HCT116 (cell line): ENCODE results near the gene STC2. TPM values are rescaled to one million over a fixed set of nuclear protein-coding genes. Genes with fewer than 3 reads are reported as not detected.

Experiments used
- ATAC-seq: fragments of 200-7000 bp; cut with Tn5 transposase; 2 replicates; pipeline ENCODE4 v1.9.1; 2020; ENCODE audit warnings: mild to moderate bottlenecking, moderate library complexity
- BruUV-seq: library from RNA; stranded (reverse); fragments of 400-500 nt; replicated peaks from 2 replicates; lab custom pipeline; 2021; lab: Mats Ljungman, UMichigan
- CTCF ChIA-PET: fragments of 300-600 bp; sonication (Branson Sonifier 250); formaldehyde crosslinking; loops from one replicate; lab custom pipeline; 2021; ENCODE audit warnings: antibody characterized with exemption; lab: Charles Lee
- POLR2A ChIA-PET: fragments of 300-600, 350-600 bp; sonication (Branson Sonifier 250); formaldehyde crosslinking; loops from one replicate; lab custom pipeline; 2021; ENCODE audit warnings: antibody characterized with exemption; lab: Charles Lee
- RAD21 ChIA-PET, 2 experiments: fragments of 300-600 bp; sonication (Branson Sonifier 250); formaldehyde crosslinking; loops; one replicate each; lab custom pipeline; 2023; ENCODE audit warnings: low total read pairs in 2 of 2; ENCODE audit not compliant: uncharacterized antibody in 2 of 2, unreplicated experiment in 2 of 2, low non-redundant PET in 1 of 2; lab: Charles Lee
- DNase-seq: peaks from one replicate; pipeline ENCODE4 v3.0.0-alpha.2; 2010; ENCODE audit warnings: low read depth, low spot score
- H2AFZ ChIP-seq: fragments of 200-600 bp; shearing (Covaris generic), sonication (generic); 2 replicates; pipeline ENCODE4 v1.6.1; 2017; ENCODE audit warnings: low read depth, mixed run types, mixed read lengths, antibody characterized with exemption, low read length; ENCODE audit not compliant: poor library complexity, severe bottlenecking
- H3K27ac ChIP-seq: 2 replicates; pipeline ENCODE4 v1.5.1; 2012; ENCODE audit warnings: low read depth, low read length
- H3K27me3 ChIP-seq: fragments of 200-600 bp; sonication (generic); 2 replicates; pipeline ENCODE4 v1.6.1; 2016; ENCODE audit warnings: mixed run types, low read length, mixed read lengths; ENCODE audit not compliant: insufficient read depth
- H3K36me3 ChIP-seq, 2 experiments: fragments of 200-500 bp in 1 of 2; fragments of 200-600 bp in 1 of 2; sonication (Bioruptor generic) in 1 of 2; sonication (generic) in 1 of 2; 2 replicates each; pipeline versions ENCODE4 v1.5.1 to v1.6.1; 2014 to 2016; ENCODE audit warnings: low read length in 2 of 2, inconsistent platforms in 1 of 2, mixed read lengths in 1 of 2, mixed run types in 1 of 2; ENCODE audit not compliant: insufficient read depth in 2 of 2, control insufficient read depth in 1 of 2
- H3K4me1 ChIP-seq, 2 experiments: fragments of 200-600 bp in 1 of 2; sonication (generic) in 1 of 2; 2 replicates each; pipeline versions ENCODE4 v1.5.1 to v1.6.1; 2012 to 2017; ENCODE audit warnings: low read length in 2 of 2, inconsistent platforms in 1 of 2, mild to moderate bottlenecking in 1 of 2, mixed read lengths in 1 of 2, mixed run types in 1 of 2, moderate library complexity in 1 of 2; ENCODE audit not compliant: insufficient read depth in 2 of 2, control insufficient read depth in 1 of 2
- H3K4me2 ChIP-seq: fragments of 200-600 bp; sonication (generic); 2 replicates; pipeline ENCODE4 v1.6.1; 2017; ENCODE audit warnings: mixed run types, low read length, mixed read lengths
- H3K4me3 ChIP-seq, 2 experiments: fragments of 200-600 bp in 1 of 2; sonication (generic) in 1 of 2; replicated peaks in 1 of 2; 2 replicates each; pipeline ENCODE4 v1.5.1; 2011 to 2016; ENCODE audit warnings: low read length in 2 of 2, control low read depth in 1 of 2, low read depth in 1 of 2, mild to moderate bottlenecking in 1 of 2, mixed read lengths in 1 of 2, mixed run types in 1 of 2
- H3K79me2 ChIP-seq: fragments of 200-600 bp; sonication (generic); 2 replicates; pipeline ENCODE4 v1.6.1; 2017; ENCODE audit warnings: mild to moderate bottlenecking, mixed run types, low read length, moderate library complexity, mixed read lengths; ENCODE audit not compliant: insufficient read depth
- H3K9ac ChIP-seq: fragments of 200-600 bp; sonication (generic); 2 replicates; pipeline ENCODE4 v1.6.1; 2016; ENCODE audit warnings: low read length, mixed read lengths
- H3K9me2 ChIP-seq: fragments of 200-600 bp; sonication (generic), shearing (Covaris generic); 2 replicates; pipeline ENCODE4 v1.6.1; 2017; ENCODE audit warnings: mixed run types, mild to moderate bottlenecking, moderate library complexity; ENCODE audit not compliant: insufficient read depth
- H3K9me3 ChIP-seq, 2 experiments: fragments of 200-500 bp in 1 of 2; fragments of 200-600 bp in 1 of 2; sonication (Bioruptor generic) in 1 of 2; sonication (generic) in 1 of 2; 2 replicates each; pipeline ENCODE4 v1.6.1; 2014 to 2017; ENCODE audit warnings: low read length in 2 of 2, mixed read lengths in 2 of 2, inconsistent platforms in 1 of 2, low read depth in 1 of 2, mild to moderate bottlenecking in 1 of 2, mixed run types in 1 of 2, moderate library complexity in 1 of 2; ENCODE audit not compliant: control insufficient read depth in 1 of 2, insufficient read depth in 1 of 2
- H4K20me1 ChIP-seq: fragments of 200-600 bp; sonication (generic), shearing (Covaris generic); 2 replicates; pipeline ENCODE4 v1.6.1; 2017; ENCODE audit warnings: mixed run types, mild to moderate bottlenecking, moderate library complexity; ENCODE audit not compliant: insufficient read depth
- EGR1 ChIP-seq: IDR thresholded peaks from 2 replicates; pipeline ENCODE4 v1.6.1; 2012; ENCODE audit warnings: low read depth
- ELF1 ChIP-seq: IDR thresholded peaks from 2 replicates; pipeline ENCODE4 v1.6.1; 2012; ENCODE audit warnings: low read depth, borderline replicate concordance
- EZH2 ChIP-seq: fragments of 200-600 bp; sonication (generic); IDR thresholded peaks from 2 replicates; pipeline ENCODE4 v1.6.1; 2017; ENCODE audit warnings: antibody characterized with exemption, mixed run types
- EZH2phosphoT487 ChIP-seq: fragments of 200-600 bp; IDR thresholded peaks from 2 replicates; pipeline ENCODE4 v1.6.1; 2018; ENCODE audit warnings: antibody characterized with exemption, borderline replicate concordance
- FOSL1 ChIP-seq: IDR thresholded peaks from 2 replicates; pipeline ENCODE4 v1.6.1; 2012; ENCODE audit warnings: low read depth
- JUND ChIP-seq: IDR thresholded peaks from 2 replicates; pipeline ENCODE4 v1.6.1; 2012
- POLR2A ChIP-seq: IDR thresholded peaks from 2 replicates; pipeline ENCODE4 v1.7.0; 2011; ENCODE audit warnings: borderline replicate concordance; ENCODE audit not compliant: insufficient read depth, insufficient read length; ENCODE audit errors: extremely low read depth
- POLR2AphosphoS5 ChIP-seq: IDR thresholded peaks from 2 replicates; pipeline ENCODE4 v1.6.1; 2011; ENCODE audit warnings: mild to moderate bottlenecking, low read depth, low read length, moderate library complexity
- RAD21 ChIP-seq: IDR thresholded peaks from 2 replicates; pipeline ENCODE4 v1.6.1; 2012; ENCODE audit warnings: low read depth, mild to moderate bottlenecking
- SIN3A ChIP-seq: IDR thresholded peaks from 2 replicates; pipeline ENCODE4 v1.6.1; 2012; ENCODE audit warnings: low read depth
- TCF7L2 ChIP-seq: IDR thresholded peaks from 2 replicates; pipeline ENCODE4 v1.7.0; 2011; ENCODE audit warnings: borderline replicate concordance, inconsistent platforms; ENCODE audit not compliant: insufficient read depth, insufficient read length; ENCODE audit errors: extremely low read depth
- YY1 ChIP-seq: IDR thresholded peaks from 2 replicates; pipeline ENCODE4 v1.6.1; 2011; ENCODE audit warnings: low read length, low read depth, moderate library complexity, mild to moderate bottlenecking; ENCODE audit not compliant: insufficient replicate concordance; ENCODE audit errors: extremely low read depth
- ZFX ChIP-seq: fragments of 450-650 bp; IDR thresholded peaks from 2 replicates; pipeline ENCODE4 v1.6.1; 2017
- ZNF274 ChIP-seq: fragments of 200-500 bp; sonication (Bioruptor generic); IDR thresholded peaks from 2 replicates; pipeline ENCODE4 v1.6.1; 2014; ENCODE audit warnings: mild to moderate bottlenecking, low read depth, low read length, inconsistent platforms
- intact Hi-C: fragments of 100-400 bp; cut with micrococcal nuclease; formaldehyde crosslinking; loops from 2 replicates; pipeline ENCODE4 v1.10.0; 2022
- total RNA-seq: library from RNA; stranded (reverse); gene quantifications from one replicate; pipeline ENCODE4 v1.2.1, GENCODE V29; 2021; ENCODE audit not compliant: unreplicated experiment
- TF ChIP-seq, protein P1 (sequence below): IDR thresholded peaks from 2 replicates; pipeline ENCODE4 v1.6.1; 2012
- TF ChIP-seq, protein P2 (sequence below): IDR thresholded peaks from 2 replicates; pipeline ENCODE4 v1.6.1; 2012; ENCODE audit warnings: low read depth
- TF ChIP-seq, protein P3 (sequence below): IDR thresholded peaks from 2 replicates; pipeline ENCODE4 v1.6.1; 2011; ENCODE audit warnings: mild to moderate bottlenecking, low read length, moderate library complexity; ENCODE audit not compliant: insufficient replicate concordance; ENCODE audit errors: extremely low read depth
- TF ChIP-seq, protein P4 (sequence below), 3 experiments: fragments of 200-600 bp in 1 of 3; sonication (generic) in 1 of 3; IDR thresholded peaks in 2 of 3; conservative IDR thresholded peaks in 1 of 3; 2 replicates each; pipeline ENCODE4 v1.5.1; 2012 to 2017; ENCODE audit warnings: low read depth in 2 of 3, low read length in 2 of 3, antibody characterized with exemption in 1 of 3, borderline replicate concordance in 1 of 3, control low read depth in 1 of 3, mild to moderate bottlenecking in 1 of 3, mixed read lengths in 1 of 3, mixed run types in 1 of 3, moderate library complexity in 1 of 3; ENCODE audit not compliant: insufficient read depth in 1 of 3

Gene STC2
- total RNA-seq, 1 experiment from 2014 or later: 97.3 TPM

DNA sequence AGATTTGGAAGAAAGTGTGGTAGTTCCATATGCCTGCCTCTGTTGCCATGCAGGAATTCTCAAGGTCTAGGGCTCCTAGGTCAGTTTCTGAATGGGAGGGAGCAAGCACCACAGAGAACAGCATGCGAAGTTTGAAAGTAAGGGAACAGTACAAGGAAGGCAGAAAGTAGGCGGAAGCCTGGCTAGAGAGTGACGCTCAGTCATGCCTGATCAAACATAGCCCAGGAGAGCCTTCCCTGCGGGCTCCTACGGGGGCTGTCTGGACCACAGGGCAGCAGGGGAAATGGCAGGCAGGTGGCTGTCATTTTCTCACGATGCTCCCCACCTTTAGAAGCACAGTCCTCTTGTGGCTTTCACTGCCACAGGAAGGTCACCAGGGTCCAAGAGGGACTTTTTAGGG is 12.8 kb upstream of the STC2 start (continued):
- TF ChIP-seq, protein P1, sequence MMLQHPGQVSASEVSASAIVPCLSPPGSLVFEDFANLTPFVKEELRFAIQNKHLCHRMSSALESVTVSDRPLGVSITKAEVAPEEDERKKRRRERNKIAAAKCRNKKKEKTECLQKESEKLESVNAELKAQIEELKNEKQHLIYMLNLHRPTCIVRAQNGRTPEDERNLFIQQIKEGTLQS: no peak
- TF ChIP-seq, protein P2, sequence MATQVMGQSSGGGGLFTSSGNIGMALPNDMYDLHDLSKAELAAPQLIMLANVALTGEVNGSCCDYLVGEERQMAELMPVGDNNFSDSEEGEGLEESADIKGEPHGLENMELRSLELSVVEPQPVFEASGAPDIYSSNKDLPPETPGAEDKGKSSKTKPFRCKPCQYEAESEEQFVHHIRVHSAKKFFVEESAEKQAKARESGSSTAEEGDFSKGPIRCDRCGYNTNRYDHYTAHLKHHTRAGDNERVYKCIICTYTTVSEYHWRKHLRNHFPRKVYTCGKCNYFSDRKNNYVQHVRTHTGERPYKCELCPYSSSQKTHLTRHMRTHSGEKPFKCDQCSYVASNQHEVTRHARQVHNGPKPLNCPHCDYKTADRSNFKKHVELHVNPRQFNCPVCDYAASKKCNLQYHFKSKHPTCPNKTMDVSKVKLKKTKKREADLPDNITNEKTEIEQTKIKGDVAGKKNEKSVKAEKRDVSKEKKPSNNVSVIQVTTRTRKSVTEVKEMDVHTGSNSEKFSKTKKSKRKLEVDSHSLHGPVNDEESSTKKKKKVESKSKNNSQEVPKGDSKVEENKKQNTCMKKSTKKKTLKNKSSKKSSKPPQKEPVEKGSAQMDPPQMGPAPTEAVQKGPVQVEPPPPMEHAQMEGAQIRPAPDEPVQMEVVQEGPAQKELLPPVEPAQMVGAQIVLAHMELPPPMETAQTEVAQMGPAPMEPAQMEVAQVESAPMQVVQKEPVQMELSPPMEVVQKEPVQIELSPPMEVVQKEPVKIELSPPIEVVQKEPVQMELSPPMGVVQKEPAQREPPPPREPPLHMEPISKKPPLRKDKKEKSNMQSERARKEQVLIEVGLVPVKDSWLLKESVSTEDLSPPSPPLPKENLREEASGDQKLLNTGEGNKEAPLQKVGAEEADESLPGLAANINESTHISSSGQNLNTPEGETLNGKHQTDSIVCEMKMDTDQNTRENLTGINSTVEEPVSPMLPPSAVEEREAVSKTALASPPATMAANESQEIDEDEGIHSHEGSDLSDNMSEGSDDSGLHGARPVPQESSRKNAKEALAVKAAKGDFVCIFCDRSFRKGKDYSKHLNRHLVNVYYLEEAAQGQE: no peak
- no peak for TF ChIP-seq EZH2
- no peak for TF ChIP-seq TCF7L2
- no peak for TF ChIP-seq FOSL1
- TF ChIP-seq JUND: no peak
- TF ChIP-seq, all 23 proteins: peak for 0

DNA sequence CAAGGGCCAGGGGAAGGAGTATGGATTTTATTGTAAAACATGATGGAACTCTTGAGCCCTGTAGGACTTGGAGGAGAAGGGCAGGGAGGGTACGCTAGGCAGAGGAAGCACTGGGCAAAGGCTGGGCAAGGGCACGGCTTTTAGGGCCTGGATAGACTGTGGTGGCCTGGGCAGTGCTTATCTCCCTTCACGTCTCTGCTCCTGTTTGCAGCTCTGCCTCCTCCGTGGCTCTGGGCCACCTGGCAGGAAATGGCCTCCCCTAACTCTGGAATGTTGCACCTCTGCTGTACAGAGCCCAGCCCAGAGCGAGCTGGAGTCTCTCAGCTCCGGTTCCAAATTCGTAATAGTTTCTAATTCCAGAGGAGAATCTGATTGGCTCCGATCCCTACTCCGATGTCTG is 12.2 kb upstream of the STC2 start:
- Histone ChIP-seq H3K27ac (no peak overlapping the region), H3K79me2 (no peaks in the 10 kb centered on the region), H4K20me1 (no peaks in the 10 kb centered on the region), H3K4me3 (no peak overlapping the region), H3K27me3 (no peaks in the 10 kb centered on the region), H3K36me3 (no peaks in the 10 kb centered on the region), H2AFZ (no peak overlapping the region), H3K4me1 (peaks cover 0 to 8% of the 10 kb centered on the region in 2 experiments; a peak in 2 of 4 replicates), H3K9me3 (no peaks in the 10 kb centered on the region), H3K9me2 (no peaks in the 10 kb centered on the region), H3K4me2 (no peak overlapping the region), H3K9ac (no peak overlapping the region)
- no peak for ATAC-seq
- ChIA-PET CTCF (no interaction called here), POLR2A (no interaction called here), RAD21 (no interaction called here)
- no peak for DNase-seq
- no TSS peak for BruUV-seq
- intact Hi-C loops: no loop called here
- TF ChIP-seq, protein P3, sequence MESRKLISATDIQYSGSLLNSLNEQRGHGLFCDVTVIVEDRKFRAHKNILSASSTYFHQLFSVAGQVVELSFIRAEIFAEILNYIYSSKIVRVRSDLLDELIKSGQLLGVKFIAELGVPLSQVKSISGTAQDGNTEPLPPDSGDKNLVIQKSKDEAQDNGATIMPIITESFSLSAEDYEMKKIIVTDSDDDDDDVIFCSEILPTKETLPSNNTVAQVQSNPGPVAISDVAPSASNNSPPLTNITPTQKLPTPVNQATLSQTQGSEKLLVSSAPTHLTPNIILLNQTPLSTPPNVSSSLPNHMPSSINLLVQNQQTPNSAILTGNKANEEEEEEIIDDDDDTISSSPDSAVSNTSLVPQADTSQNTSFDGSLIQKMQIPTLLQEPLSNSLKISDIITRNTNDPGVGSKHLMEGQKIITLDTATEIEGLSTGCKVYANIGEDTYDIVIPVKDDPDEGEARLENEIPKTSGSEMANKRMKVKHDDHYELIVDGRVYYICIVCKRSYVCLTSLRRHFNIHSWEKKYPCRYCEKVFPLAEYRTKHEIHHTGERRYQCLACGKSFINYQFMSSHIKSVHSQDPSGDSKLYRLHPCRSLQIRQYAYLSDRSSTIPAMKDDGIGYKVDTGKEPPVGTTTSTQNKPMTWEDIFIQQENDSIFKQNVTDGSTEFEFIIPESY: no peak
- no peak for TF ChIP-seq YY1
- no peak for TF ChIP-seq POLR2AphosphoS5
- no peak for TF ChIP-seq EZH2
- TF ChIP-seq ELF1: no peak
- TF ChIP-seq SIN3A: no peak
- TF ChIP-seq ZFX: no peak
- TF ChIP-seq EZH2phosphoT487: no peak
- no peak for TF ChIP-seq POLR2A
- TF ChIP-seq EGR1: no peak
- TF ChIP-seq, protein P4, sequence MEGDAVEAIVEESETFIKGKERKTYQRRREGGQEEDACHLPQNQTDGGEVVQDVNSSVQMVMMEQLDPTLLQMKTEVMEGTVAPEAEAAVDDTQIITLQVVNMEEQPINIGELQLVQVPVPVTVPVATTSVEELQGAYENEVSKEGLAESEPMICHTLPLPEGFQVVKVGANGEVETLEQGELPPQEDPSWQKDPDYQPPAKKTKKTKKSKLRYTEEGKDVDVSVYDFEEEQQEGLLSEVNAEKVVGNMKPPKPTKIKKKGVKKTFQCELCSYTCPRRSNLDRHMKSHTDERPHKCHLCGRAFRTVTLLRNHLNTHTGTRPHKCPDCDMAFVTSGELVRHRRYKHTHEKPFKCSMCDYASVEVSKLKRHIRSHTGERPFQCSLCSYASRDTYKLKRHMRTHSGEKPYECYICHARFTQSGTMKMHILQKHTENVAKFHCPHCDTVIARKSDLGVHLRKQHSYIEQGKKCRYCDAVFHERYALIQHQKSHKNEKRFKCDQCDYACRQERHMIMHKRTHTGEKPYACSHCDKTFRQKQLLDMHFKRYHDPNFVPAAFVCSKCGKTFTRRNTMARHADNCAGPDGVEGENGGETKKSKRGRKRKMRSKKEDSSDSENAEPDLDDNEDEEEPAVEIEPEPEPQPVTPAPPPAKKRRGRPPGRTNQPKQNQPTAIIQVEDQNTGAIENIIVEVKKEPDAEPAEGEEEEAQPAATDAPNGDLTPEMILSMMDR (IDR thresholded peaks at IDR 0.05 in 2 of 3, conservative IDR thresholded peaks at IDR 0.05 in 1 of 3; ENCODE audit: borderline replicate concordance in 1 of 3, insufficient read depth in 1 of 3, low read depth in 2 of 3, low read length in 2 of 3): no peak
- no peak for TF ChIP-seq RAD21
- no peak for TF ChIP-seq JUND
- TF ChIP-seq, protein P1: no peak
- TF ChIP-seq FOSL1: no peak
- TF ChIP-seq ZNF274: no peak
